ENCODE measurements around the gene KYAT1. TPM values are rescaled to one million over a fixed set of nuclear protein-coding genes. Genes with fewer than 3 reads are reported as not detected.

The KYAT1 gene
- total RNA-seq, 1 experiment from 2014 or later: 34.1 TPM

DNA sequence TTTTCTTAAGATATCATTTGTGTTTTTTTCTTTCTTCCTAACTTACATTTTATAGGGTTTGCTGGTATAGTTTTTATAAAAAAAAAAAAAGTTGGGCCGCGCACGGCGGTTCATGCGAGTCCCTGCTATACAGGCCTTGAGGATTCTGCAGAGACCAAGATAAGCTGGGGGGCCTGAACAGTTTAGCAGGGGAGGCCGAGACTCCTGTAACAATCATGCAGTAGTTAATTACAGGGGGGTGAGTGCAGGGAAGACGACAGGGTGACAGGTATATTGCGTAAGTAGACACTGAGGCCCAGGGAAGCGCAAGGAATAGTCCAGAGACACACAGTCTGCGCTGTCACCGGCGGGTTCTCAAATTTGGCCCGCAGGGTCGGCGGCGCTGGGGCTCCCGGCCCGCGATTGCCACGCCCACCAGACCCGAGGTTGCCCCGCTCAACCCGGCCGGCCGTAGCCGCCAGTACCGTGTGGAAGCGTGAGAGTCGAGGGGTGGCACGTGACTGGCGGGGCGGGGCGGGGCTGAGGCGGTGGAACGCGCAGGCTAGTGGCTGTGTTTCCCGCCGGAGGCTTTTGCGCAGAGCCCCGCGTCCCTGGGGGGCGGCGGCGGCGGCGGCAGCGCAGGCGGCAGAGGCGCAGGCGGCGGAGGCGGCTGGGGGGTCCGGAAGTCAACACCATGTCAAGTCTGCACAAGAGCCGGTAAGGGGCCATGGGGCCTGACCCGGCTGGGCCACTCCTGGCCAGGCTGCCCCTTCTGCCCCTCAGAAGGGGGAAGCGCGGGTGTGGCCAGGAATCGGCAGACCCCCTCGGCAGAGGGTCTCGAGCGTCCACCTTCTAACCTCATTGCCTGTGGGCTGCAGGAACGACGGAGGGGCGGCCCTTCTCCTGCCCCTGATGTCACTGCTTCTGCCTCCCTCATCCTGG, 94.8 kb downstream of the KYAT1 start, which contains the start of gene TBC1D13 (continued):
- TF ChIP-seq, protein P1, sequence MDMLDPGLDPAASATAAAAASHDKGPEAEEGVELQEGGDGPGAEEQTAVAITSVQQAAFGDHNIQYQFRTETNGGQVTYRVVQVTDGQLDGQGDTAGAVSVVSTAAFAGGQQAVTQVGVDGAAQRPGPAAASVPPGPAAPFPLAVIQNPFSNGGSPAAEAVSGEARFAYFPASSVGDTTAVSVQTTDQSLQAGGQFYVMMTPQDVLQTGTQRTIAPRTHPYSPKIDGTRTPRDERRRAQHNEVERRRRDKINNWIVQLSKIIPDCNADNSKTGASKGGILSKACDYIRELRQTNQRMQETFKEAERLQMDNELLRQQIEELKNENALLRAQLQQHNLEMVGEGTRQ (CRISPR knock-in tag; IDR thresholded peaks at IDR 0.05): peak; percentile 99
- peak; percentile 54; the same call in 1 of the 2 replicates for TF ChIP-seq TP53 (CRISPR knock-in tag; IDR thresholded peaks at IDR 0.05)
- TF ChIP-seq, protein P2, sequence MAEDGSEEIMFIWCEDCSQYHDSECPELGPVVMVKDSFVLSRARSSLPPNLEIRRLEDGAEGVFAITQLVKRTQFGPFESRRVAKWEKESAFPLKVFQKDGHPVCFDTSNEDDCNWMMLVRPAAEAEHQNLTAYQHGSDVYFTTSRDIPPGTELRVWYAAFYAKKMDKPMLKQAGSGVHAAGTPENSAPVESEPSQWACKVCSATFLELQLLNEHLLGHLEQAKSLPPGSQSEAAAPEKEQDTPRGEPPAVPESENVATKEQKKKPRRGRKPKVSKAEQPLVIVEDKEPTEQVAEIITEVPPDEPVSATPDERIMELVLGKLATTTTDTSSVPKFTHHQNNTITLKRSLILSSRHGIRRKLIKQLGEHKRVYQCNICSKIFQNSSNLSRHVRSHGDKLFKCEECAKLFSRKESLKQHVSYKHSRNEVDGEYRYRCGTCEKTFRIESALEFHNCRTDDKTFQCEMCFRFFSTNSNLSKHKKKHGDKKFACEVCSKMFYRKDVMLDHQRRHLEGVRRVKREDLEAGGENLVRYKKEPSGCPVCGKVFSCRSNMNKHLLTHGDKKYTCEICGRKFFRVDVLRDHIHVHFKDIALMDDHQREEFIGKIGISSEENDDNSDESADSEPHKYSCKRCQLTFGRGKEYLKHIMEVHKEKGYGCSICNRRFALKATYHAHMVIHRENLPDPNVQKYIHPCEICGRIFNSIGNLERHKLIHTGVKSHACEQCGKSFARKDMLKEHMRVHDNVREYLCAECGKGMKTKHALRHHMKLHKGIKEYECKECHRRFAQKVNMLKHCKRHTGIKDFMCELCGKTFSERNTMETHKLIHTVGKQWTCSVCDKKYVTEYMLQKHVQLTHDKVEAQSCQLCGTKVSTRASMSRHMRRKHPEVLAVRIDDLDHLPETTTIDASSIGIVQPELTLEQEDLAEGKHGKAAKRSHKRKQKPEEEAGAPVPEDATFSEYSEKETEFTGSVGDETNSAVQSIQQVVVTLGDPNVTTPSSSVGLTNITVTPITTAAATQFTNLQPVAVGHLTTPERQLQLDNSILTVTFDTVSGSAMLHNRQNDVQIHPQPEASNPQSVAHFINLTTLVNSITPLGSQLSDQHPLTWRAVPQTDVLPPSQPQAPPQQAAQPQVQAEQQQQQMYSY (CRISPR knock-in tag; IDR thresholded peaks at IDR 0.05): peak; percentile 61
- peak; percentile 97 for TF ChIP-seq ZNF232 (CRISPR knock-in tag; IDR thresholded peaks at IDR 0.05)
- TF ChIP-seq ATF1 (CRISPR knock-in tag; IDR thresholded peaks at IDR 0.05): peak; percentile 59; the same call in 1 of the 2 replicates

DNA sequence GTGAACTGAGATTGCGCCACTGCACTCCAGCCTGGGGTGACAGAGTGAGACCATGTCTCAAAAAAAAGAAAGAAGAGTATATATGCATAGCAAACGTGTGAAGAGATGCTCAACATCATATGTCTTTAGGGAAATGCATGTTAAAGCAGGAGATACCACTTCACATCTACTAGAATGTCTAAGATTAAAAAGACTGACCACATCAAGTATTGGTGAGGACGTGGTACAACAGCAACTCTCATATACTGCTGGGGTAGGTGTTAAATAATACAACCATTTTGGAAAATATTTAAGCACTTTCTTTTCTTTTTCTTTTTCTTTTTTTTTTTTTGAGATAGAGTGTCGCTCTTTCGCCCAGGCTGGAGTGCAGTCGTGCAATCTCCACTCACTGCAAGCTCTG, 96.3 kb downstream of the KYAT1 start:
- peaks cover 2% of the 10 kb centered on the region for H3K36me3 Mint-ChIP-seq
- no peak overlapping the region for H3K27ac Mint-ChIP-seq
- H3K4me1 Mint-ChIP-seq: peaks cover 7% of the 10 kb centered on the region; the same call in 1 of the 2 replicates
- ATAC-seq: no peak
- H3K9me3 Mint-ChIP-seq: peaks cover 11% of the 10 kb centered on the region
- no peak for DNase-seq (ENCODE audit: low spot score)
- ChIA-PET POLR2A (interaction anchor here (0.6 to 0.7 kb wide), 2 partner anchors 12 to 127 kb away, joined by 3 read pairs; no protein-coding TSS in a partner anchor), CTCF (interaction anchor here (0.7 to 1.1 kb wide), 4 partner anchors 14 to 530 kb away, joined by 3 to 5 read pairs (median 4); partner anchors contain the start of gene ENDOG)
- TF ChIP-seq RELA (CRISPR knock-in tag; IDR thresholded peaks at IDR 0.05; ENCODE audit: borderline replicate concordance) (no peak), GABPB1 (CRISPR knock-in tag; IDR thresholded peaks at IDR 0.05) (no peak), TP53 (CRISPR knock-in tag; IDR thresholded peaks at IDR 0.05) (no peak), ZNF317 (CRISPR knock-in tag; IDR thresholded peaks at IDR 0.05; ENCODE audit: borderline replicate concordance, low read depth) (no peak)
- no peak overlapping the region for H3K4me3 Mint-ChIP-seq
- peaks cover 8% of the 10 kb centered on the region for H3K27me3 Mint-ChIP-seq (ENCODE audit: low read depth)

Other genes starting within 250 kb of the KYAT1 start
- gene DYNC2I2, start 225.1 kb downstream of the KYAT1 start, total RNA-seq (2021): 57.5 to 71.1 TPM (median 64.5 TPM) in 3 replicates
- 1,083 to 1,129 TPM (median 1,086 TPM) in 3 replicates for gene SET, start 192.7 kb downstream of the KYAT1 start, total RNA-seq (2021)
- gene PKN3, start 179.4 kb downstream of the KYAT1 start, total RNA-seq (2021): 24.1 to 28.9 TPM (median 27.5 TPM) in 3 replicates
- 39.7 to 46.3 TPM (median 45.2 TPM) in 3 replicates for gene ZDHHC12, start 157.8 kb downstream of the KYAT1 start, total RNA-seq (2021)
- gene ZER1, start 110.0 kb downstream of the KYAT1 start, total RNA-seq (2021): 20.6 to 24.5 TPM (median 23.8 TPM) in 3 replicates
- 20.8 to 23.2 TPM (median 21.6 TPM) in 3 replicates for gene TBC1D13, start 94.7 kb downstream of the KYAT1 start, total RNA-seq (2021)
- 25.8 to 28.7 TPM (median 25.8 TPM) in 3 replicates for gene ENDOG, start 63.5 kb downstream of the KYAT1 start, total RNA-seq (2021)
- 76.8 to 79.3 TPM (median 77.5 TPM) in 3 replicates for gene SPOUT1, start 52.2 kb downstream of the KYAT1 start, total RNA-seq (2021)
- 63.8 to 83.5 TPM (median 64.5 TPM) in 3 replicates for gene LRRC8A, start 183 bp upstream of the KYAT1 start, total RNA-seq (2021)
- gene PHYHD1, start 39.0 kb upstream of the KYAT1 start, total RNA-seq (2021): 14.6 to 21.3 TPM (median 20.0 TPM) in 3 replicates
- gene DOLK, start 65.7 kb upstream of the KYAT1 start, total RNA-seq (2021): 14.8 to 15.1 TPM (median 15.1 TPM) in 3 replicates
- gene NUP188, start 65.7 kb upstream of the KYAT1 start, total RNA-seq (2021): 71.3 to 98.9 TPM (median 73.5 TPM) in 3 replicates
- gene SH3GLB2, start 146.4 kb upstream of the KYAT1 start, total RNA-seq (2021): 59.7 to 65.7 TPM (median 62.9 TPM) in 3 replicates
- 39.9 to 61.7 TPM (median 48.0 TPM) in 3 replicates for gene MIGA2, start 154.7 kb upstream of the KYAT1 start, total RNA-seq (2021)
- gene DOLPP1, start 199.2 kb upstream of the KYAT1 start, total RNA-seq (2021): 30.4 to 35.6 TPM (median 32.7 TPM) in 3 replicates
- gene CRAT, start 228.8 kb upstream of the KYAT1 start, total RNA-seq (2021): 17.2 to 19.1 TPM (median 17.5 TPM) in 3 replicates
- gene PTPA, start 229.5 kb upstream of the KYAT1 start, total RNA-seq (2021): 181 to 186 TPM (median 186 TPM) in 3 replicates